HG02678 (cell line): ENCODE data around the gene GRP.

Experiments used
- ATAC-seq: cut with Tn5 transposase; IDR thresholded peaks from one replicate; pipeline ENCODE4 v1.9.1; 2021; ENCODE audit warnings: mild to moderate bottlenecking, moderate library complexity; ENCODE audit not compliant: unreplicated experiment

GRP gene

DNA sequence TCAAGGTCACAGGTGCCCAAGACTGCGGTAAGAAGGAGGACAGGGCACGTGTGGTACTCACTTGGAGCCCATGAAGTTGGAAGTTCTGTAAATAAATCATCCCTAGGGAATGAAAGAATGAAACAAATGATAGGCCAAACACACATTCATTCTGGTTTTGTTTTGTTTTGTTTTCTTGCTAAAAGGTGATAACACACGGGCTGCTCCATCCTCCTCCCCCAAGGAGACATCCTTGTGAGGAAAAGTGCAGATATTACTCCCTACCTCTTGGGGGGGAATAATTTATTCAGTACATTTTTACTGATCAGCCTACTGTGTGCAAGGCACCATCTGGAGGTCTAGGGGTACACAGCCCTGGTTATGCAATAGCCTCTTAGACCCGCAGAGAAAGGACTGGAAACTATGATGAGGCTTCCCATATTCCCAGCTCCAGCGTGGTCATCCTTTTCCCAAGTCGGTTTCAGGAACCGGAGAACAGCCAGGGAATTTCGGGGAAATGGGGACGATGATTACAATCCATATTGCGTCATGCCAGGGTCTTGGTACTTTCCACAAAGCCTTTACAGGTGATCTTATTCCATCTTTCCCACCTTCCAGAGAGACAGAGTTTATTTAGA lies 47.0 kb downstream of the GRP start:
- no peak for ATAC-seq

DNA sequence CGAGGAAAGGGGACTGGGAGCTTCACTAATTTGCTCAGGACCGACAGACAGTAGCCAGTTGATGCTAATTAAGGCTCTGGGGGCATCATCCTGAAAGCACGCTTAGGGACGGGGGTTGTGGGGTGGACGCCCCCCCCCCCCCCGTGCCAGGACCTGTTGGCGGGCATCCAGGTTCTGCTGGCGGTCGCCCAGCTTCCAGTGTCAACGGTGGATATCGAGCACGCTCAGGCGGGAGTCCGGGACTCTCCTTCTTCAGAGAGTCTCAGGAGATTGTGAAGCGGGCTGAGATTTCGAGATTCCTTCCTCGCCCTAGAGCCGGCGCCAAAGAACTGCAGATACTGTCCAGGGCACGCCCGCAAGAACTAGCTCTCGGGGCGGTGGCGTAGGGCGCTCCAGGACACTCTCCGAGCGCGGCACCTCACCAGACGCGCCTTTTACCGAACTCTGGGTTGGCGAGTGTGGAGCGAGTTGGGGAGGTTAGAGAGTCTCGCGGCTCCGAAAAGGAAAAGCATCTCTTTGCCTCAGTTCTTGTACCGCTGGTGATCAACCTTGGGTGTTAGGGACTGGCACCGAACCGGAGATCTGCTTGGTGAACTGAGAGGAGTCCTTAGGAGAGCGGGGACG lies 47.7 kb downstream of the GRP start:
- ATAC-seq = no peak

DNA sequence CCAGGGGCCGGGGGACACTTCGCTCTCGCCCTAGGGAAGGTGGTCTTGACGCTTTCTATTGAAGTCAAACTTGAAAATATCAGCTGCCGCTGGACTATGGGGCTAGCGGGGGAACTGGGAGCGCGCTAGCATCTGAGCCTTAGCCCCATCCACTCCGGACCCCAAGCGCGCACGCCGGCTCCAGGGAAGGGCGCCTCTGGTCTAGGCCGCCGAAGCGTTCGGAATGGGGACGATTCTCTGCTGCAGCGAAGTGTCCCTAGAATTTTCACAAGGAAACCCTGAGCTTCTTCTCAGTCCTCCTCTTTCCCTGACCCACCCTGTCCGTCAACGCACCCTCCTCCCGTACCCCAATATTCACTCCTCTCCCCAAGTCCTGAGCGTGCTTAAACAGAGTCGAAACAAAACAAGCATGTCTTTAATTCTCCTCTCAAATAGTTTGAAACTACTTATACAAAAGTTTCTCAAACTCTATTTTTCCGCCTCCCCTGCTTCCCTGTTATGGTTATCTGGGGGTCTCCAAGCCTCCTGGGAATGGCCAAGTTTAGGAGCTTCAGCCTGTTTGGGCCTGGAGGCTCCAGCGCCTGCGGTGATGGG lies 48.3 kb downstream of the GRP start:
- ATAC-seq = no peak

DNA sequence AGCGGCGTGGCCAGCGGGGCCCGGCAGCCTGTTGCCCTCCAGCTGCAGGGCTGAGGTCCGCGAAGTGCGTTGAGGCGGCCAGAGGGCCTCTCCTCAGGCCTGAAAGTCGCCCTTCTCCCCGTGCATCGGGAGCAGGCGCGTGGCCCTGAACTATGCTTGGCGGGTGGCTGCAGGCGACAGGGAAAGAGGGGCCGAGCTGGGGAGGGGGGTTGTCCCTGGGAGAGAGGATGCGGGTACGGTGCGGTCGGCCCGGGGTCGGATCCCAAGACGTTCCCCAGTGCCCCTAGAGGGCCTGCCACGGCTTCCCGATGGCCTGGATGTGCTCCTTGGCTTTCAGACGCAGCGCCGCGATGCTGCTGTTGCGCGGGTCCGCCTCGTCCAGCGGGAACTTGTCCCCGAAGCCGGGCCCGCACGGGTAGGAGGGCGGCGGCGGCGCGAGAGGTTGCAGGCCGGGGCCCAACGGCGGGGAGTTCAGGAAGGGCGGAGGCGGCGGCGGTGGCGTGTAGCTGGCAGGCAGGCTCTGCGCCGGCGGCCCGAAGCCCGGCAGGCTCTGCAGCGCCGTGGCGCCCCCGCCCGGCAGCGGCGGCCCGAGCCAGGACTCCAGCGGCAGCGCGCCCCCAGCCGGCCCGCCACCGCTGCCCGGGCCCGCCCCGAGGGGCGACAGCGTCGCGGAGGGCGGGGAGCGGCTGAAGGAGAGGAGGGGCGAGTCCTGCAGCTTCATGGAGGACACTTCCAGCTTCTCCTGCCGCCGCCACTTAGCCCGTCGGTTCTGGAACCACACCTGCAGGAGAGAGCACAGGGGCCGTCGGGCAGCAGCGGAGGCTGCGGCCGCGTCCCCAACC lies 49.0 kb downstream of the GRP start:
- no peak for ATAC-seq

DNA sequence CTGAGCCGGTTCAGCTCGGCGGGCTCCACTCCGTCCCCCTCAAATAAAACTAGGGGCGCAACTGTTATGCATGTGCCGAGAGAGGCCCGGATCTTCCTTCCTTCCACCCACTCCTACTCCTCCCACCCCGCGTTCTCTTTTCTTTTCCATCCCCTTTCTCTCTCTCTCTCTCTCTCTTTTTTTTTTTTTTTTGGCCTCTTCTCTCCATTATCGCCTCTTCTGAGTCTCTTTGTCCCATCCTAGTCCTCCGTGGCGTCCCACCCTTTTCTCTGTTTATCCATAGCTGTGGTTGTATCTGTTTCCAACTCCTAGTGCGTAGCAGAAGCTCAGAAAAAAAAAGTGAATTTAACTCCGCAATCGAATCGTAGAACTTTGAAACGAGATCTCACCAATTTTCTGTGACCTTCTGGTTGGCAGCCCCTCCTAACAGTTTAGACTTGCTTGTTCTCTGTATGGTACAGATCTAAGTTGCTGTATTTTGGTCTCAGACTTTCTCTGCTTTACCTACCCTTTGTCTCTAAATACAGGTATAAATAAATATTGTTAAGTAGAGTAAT lies 49.7 kb downstream of the GRP start:
- no peak for ATAC-seq

DNA sequence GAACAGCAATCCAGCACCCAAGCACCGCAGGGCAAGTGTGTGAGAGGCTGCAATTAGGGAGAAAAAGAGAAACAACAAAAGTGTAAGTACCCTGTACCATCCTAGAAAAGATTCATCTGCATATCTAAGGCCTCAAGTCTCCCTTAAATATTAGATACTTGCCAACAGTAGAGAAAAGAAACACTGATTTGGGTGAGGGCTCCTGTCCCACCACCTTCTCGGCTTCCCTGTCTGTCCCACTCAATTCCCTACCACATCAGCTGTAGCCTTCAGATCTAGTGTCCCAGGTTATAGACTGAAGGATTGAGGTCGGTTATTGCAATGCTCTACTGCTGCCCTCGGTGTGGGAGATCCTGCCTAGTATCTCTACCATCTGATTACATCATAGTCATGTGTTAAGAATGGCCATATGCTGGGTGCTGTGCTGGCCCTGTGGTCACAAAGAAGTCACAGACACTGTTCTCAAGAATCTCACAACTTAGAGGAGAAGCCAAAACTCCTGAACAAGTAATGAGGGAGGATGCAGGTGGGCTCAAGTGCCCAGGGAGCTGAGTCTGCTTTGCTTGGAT lies 50.8 kb downstream of the GRP start:
- no peak for ATAC-seq

DNA sequence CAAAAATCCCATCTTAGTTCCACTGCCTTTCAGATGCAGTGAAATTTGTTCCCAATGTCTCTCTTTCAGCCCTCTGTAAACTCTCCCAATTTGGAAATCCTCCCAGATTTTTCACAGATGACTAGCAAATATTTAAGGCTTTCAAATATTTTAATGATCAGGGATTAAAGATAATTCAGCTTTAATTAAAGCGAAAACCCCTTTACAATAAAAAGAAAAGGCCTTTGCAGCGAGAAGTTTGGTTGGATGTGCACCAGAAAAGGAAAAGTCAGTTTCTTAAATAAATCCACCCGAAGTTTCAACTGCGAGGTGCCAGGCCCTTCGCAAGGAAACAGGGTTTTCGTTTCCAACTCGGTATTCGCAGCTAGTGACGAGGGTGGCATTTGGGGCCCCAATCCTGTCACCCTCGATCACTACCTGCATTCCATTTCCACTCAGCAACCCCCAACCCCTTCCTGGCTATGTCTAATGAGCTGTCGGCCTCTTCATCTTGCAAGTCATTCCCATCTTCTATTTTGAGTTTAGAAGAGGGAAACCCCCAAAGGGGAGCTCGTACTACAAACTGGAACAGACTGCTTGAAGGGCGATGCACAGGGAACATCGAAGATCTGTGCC lies 51.8 kb downstream of the GRP start:
- no peak for ATAC-seq

DNA sequence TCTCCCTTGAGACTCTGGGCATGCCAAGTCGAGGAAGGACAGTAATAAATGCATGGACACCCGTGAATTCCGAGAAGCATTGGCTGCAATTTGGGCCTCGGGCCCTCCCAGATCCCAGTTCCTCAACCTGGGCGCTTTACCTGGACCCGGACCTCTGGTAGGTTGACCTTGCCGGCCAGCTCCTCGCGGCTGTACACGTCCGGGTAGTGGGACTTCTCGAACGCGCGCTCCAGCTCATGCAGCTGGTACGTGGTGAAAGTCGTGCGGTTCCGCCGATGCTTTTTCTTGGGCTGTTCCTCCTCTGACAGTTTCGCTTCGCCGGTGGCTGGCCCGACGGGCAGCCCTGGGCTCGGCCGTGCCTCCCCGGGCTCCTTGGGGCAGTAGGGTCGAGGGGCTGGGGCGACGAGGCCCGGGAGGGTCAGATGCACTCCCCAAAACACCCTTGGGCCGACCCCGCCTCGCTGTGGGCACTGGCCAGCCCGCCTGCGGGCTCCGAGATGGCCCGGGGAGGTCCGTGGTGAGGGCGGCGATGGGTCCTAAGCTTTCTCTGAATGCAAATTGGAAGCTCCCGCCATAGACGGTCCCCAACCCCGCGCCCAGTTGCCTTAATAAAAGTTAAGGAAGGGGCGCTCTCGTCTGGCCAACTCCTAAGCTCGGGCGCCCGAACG lies 52.4 kb downstream of the GRP start:
- ATAC-seq = no peak

DNA sequence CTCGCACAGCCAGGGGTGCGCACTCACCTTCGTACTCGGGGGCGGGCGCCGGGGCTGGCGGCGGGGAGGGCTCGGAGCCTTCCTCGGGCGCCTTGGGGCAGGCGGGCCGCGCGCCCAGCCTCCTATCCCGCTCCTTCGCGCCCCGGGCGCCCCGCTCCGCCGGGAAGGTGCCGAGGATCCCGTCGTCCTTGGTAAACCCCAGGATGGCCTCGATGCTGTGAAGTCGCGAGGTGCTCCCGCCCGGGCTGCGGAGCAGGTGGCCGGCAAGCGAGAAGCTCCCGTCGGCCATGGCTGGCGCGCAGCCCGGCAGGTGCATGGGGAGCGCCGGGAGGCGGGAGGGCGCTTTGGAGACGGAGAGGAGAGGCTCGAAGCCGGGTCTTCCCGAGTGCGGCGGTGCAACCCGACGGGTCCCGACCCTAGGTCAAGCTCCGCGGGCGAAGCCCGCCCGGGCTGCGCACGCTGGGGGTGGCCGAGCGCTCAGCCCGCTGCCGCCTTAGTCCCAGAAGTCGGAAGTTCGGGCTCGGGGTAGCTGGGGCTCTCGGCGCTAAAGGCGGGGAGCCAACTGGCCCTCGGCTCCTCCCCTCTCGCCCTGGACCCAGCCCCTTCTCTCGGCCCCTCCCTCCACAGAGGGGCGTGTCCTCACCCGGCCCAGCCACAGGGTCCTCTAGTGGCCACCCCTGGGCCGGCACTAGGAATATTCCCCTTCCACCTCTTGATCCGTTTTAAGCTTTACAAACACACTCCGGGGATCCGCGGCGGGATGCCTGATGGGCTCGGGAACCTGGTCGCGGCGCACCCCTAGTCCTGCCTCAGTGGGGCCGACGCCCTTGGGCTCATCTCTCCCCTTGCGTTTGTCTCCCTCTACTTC lies 53.2 kb downstream of the GRP start, which contains the start of gene RAX:
TSS of gene RAX (minus strand) at position 564 of the 868 bp plus-strand sequence. CDS start at position 316, 248 bp downstream.
- no peak for ATAC-seq

DNA sequence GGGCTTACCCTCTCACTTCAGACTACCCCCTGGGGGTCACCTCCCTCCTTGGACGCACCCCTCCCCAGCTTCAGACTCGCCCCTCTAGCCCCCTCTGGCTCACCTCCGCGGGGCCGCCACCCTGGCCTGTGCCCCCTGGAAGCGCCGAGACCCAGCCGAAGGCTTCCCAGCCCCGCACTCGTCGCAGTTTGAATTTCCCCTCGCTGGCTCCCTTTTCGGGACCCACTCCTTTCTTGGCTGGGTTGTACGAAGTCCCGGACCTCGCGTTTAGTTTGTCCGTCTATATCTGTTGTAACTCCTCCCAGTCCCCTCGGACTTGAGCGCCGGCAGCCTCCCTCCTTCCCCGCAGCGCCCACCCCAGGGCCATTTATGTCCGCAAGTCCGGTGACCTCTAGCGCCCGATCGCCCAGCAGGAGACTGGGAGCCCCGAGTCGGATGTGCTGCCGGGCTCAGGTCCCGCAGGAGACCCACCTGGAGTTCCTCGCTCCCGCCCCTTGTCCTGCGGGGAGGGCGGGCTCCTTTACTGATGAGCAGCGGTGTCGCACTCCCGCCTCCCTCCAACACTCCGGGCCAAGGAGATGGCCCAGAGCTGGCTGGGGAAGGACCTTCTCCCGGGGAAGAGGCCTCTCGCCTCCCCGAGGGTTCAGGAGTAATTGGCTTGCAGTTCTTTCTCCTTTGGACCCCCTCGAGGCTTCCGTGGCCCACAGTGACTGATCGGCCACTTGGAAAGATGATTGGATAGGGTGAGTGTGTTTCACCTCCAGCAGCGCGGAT lies 54.0 kb downstream of the GRP start:
- no peak for ATAC-seq

DNA sequence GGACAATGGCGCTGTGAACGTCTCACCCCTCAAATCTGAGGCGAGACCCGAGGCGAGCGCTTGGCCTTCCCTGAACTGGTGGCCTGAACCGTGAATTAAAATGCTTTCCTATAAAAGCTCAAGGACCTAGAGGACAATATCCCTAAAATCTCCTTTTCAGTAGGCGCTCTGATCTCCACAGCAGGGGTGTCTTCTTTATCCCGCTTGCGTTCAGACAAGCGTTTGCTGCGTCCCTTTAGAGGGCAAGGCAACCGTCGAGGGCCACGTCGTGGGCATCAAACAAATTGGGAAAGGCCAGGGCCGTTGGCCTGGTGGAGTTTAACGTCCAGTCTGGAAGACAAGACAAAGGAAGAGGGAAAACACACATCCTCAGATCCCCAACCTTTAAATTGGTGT lies 54.6 kb downstream of the GRP start:
- no peak for ATAC-seq

DNA sequence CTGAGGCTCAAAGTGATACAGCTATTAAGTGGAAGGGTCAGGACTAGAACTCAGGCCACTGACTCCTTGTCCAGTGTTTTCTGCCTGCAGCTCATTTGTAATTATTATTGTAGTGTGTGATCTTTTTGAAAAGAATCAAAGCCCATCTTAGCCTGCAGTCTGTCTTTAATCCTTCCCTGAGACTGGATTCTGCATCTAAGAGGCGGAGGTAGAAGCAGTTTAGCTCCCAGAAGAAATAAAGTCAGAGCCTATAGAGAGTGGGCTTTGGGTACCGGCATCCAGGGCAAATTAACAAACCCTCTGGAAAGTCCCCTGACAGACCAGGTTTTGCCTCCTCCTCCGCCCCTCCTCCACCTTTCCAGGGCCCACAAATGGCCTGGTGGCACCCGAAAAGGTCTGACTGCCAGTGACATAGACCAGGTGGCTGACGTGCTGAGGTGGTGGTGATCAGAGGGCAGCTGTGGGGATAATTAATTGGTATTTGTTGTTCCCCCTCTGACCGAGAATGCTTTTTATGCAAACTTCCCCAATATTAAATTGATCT lies 55.5 kb downstream of the GRP start:
- ATAC-seq = no peak

DNA sequence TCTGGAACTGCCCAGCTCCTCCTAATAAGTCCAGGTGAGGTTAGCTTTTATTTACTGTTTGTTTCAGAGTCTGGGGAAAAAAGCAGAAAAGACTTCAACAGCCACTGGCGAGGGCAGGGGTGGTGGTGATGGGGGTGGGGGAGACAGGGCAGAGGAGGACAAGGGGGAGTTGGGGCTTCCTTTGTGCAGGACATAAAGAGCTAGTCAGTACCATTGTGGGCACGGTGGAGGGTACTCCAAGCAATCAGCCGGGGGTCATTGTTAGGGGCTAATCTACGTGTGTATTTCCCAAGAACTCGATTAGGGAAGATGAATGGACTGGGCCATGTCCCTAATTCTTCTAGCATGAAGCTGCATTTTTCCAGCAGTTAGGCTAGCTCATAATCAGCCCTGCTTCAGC lies 56.1 kb downstream of the GRP start:
- no peak for ATAC-seq

DNA sequence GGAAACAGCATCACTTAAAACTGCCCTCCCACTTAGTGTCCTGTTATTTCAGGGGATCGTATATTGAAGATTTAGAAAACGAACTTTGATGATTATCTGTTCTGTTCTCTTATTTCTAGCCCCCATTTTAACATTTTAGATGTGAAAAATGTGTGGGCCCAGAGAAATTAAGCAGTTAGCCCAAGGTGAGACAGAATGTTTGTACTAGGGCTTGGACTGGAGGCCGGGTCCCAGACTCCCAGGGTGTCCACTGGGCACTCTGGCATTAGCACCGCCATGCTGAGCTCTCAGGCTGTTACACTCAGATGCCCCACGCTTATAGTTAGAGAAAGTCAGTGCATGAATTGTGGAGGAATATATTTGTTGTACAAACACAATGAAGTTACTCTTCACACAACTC lies 58.8 kb downstream of the GRP start:
- ATAC-seq = no peak

DNA sequence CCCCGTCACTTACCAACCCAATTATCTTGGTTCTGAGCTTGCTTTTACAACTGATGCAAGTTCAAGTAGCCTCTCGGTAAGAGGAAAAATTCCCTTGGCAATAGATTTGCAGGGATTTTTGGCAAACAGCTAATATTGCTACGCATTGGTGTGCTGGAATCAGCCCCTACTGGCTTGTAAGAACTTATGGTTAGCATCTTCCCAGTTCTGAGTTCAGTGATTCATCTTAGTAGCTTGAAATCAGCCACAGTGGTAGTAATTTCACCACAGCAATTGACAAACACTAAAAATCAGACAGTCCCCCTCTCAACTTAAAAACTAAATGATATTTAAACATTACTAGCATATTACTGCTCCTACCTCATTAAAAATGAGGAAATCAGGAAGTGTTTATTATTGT lies 59.2 kb downstream of the GRP start:
- no peak for ATAC-seq

DNA sequence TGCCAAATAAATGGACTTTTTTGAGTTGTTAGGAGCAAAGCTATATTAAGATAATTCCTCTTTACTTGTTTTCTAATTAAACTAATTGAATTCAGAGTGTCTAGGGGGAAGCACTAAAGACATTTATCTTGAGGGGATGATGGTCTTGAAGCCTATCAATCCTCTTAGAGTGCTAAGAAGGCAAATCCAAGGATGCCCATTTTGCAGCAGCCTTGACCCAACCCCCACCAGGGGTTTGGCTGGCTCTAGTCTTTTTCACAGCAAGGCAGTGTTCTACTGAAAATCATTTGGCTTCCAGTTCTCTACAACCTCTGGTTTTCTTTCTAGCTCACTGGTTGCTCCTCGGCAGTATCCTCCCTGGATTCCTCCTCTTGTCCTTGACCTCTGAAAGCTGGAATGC lies 59.8 kb downstream of the GRP start:
- ATAC-seq = no peak
